ENCODE measurements around the gene HS6ST3.

Gene HS6ST3

DNA sequence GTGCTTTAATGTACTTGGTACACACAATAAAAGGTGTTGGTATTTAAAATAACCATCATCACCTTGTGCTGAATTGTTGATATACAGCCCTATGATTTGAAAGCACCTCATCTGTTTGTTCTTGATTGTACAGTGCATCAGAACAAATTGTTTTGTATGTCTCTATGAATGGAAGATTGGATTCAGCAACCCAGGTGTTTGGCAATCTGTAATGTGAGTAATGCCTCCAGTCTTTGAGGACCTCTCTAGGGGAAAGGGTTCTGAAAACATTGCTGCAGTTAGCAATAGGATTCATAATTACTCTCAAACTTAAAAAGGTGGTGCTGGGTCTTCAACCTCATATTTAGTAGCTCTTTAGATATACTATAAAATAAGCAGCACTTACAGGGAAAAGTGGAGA, 562.6 kb downstream of the HS6ST3 start:
- DNase-seq (ENCODE audit: low read depth in 2 of 2), result no peak

DNA sequence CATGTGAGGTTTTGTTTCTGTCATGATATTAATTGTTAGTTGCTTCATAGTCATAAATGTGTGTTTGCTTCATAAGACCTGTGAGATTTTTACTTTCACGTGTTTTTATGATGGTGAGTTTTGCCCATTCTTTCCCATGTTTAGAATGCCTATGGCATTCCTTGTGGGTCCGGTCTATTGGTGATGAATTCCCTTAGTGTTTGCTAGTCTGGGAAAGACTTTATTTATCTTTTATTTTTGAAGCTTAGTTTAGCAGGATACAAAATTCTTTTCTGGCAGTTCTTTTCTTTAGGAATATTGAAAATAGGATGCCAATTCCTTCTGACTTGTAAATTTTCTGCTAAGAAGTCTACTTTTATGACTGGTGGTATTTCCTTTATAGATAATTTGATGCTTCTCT, 571.7 kb downstream of the HS6ST3 start:
- no peak for DNase-seq (ENCODE audit: low read depth in 2 of 2)

- no peak for DNase-seq (ENCODE audit: low read depth in 2 of 2)
Observed at GRCh38 chr13:96662036-96662435, 572.1 kb downstream of the HS6ST3 start.

DNA sequence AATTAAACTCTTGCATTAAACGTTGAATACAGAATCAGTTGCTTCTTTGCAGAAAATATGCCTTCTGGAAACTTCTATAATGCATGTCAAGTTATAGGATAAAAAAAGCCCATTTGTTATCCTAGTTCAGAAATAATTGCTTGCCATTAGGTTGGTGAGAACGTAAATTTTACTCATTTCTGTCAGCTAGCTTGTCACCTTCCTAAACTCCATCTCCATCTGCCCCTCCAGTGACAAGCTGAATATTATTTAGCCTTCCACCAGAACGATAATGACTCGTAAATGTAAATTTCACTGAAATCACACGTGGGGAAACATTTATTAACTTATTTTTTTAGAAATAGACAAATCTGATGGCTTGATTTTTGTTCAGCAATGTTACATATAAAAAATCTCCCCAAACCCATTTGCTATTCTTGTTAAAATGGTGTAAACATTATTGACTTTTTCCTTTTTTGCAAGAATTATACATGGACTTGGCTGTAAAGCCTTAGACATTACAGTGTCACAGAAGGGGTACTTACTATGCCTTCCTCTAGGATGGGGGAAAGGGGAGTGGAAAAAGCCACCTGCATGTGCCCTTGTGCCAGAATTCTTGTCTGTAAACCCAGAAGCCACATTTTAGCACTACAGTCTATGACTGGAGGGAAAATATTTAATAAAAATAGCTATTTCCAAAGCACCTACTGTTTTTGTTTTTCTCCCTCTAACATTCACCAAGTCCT, 577.5 kb downstream of the HS6ST3 start:
- DNase-seq (ENCODE audit: low read depth in 2 of 2), result no peak

DNA sequence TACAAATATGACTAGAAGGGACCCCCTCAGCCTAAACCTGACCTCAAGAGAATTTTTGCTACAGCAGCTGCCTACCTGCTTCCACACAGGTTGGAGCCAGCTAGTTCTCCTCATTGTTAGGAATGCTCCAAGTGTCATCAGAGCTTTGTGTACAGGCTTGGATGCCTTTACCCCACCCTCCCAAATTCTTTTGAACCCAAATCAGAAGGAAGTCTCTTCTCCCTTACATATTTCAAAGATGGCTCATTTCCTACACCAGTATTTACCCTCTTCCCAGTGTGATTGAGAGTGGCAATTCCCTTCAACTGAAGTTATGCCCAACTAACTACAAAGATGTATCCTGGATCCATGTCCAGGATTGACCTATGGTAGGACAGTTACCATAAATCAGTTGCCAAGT, 581.2 kb downstream of the HS6ST3 start:
- DNase-seq (ENCODE audit: low read depth in 2 of 2), result no peak

- no peak for DNase-seq (ENCODE audit: low read depth in 2 of 2)
Observed at GRCh38 chr13:96672016-96672415, 582.1 kb downstream of the HS6ST3 start.

DNA sequence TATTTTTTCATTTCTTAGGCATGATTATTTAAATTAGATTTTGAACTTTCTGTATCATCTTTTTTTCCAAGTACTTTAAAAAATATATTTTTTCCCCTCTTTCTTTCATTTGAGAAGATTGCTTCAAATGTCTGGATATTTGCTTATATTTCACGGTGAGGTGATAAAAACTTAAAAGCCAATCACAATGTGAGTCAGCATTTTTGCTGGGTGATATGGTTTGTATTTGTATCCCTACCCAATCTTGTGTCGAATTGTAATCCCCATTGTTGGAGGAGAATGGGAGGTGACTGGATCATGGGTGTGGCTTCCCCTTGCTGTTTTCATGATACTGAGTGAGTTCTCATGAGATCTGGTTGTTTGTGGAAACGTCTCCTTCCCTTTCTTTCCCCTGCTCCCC, 583.9 kb downstream of the HS6ST3 start:
- no peak for DNase-seq (ENCODE audit: low read depth in 2 of 2)

DNA sequence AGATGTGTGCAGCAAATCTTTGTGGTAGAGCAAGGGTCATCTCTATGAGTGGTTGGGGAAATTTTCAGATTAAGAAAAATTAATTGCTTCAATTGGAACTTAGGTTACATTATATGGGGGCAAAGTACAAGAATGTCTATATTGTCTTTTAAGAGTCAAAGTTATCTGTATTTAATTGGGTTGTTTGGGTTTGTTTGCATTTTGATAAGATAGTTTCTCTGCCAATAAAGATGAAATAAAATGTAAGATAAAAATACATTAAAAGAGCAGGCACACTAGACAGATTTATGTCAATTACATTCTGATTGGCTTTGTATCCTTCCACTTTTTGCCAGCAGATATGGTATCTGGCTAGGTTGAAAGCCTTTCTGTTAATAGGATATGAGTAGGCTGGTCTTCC, 587.1 kb downstream of the HS6ST3 start:
- no peak for DNase-seq (ENCODE audit: low read depth in 2 of 2)

DNA sequence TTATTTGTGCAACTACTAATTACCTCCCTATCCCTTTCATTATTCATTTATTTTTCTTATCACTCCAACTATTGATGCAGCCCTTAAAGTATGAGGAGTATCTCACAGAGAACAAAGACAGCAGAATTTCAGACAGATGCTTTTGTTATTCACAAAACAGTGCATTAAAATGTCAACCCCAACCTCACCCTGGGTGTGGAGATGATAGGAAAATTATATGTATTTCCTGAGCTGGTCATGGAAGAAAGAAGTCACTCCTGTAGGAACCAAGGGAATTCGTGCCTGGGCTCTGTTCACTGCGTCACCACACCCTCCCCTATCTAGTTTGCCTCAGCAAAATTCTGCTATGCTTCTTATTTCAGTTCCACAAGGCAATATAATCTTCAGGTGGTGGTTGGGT, 588.9 kb downstream of the HS6ST3 start:
- no peak for DNase-seq (ENCODE audit: low read depth in 2 of 2)

- DNase-seq (ENCODE audit: low read depth in 2 of 2), result no peak
Observed at GRCh38 chr13:96680898-96681297, 591.0 kb downstream of the HS6ST3 start.

DNA sequence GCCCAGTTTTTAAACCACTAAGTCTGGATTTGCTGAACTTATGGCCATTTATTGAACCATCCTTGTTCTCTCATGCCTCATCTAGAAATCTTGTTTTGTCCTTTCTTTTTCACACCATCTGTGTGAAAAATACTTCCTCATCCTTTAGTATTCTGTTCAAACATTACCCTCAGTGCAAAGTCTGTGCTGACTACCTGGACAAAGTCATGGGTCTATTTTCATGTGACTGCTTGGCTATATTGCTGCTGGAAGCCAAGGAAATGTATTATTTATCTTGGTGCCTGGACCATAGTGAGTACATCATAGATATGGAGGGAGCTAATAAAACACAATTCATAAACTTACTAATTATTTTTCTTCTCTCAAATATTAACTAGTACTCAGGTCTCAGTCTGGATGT, 591.9 kb downstream of the HS6ST3 start:
- DNase-seq (ENCODE audit: low read depth in 2 of 2), result no peak

DNA sequence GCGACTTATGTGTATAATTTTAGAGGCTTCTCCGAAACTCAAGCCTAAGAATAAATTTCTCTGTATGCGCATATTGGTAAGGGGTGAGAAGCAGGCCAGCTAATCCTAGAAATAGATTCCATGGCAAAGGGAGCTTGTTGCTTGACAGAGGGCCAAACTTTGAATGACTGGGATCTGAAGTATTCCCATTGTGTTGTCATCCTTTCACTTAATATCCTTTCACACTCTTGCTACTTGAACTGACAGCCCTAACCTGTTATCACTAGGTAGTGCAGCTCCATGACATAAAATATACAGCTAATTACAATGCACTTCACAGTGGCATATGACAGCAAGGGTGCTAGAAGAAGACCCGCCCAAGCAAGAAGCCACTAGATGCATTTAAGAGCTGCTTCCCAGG, 594.6 kb downstream of the HS6ST3 start:
- no peak for DNase-seq (ENCODE audit: low read depth in 2 of 2)

GRCh38 chr13:96684907-96685306, 595.0 kb downstream of the HS6ST3 start:
- DNase-seq (ENCODE audit: low read depth in 2 of 2), result no peak

- no peak for DNase-seq (ENCODE audit: low read depth in 2 of 2)
Observed at GRCh38 chr13:96686286-96686685, 596.4 kb downstream of the HS6ST3 start.

- DNase-seq (ENCODE audit: low read depth in 2 of 2), result no peak
Observed at GRCh38 chr13:96687191-96687590, 597.3 kb downstream of the HS6ST3 start.

DNA sequence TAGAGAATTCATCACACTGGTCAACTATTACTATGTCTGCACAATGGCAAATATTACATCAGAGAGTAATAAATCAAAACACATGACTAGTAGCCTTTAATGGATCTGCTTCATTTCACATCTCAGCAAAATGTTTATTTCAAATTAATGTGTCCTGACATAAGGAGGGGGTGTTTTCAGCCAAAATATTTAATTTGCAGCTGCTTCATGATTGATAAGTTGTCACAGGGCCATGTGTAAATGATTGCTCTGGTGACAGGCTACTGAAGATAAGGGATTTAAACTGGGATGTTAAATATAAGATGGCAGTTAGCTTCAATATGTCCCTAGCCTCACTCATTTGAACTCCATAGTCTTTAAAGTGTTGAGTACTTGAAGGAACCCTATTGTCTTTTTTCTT, 601.1 kb downstream of the HS6ST3 start:
- DNase-seq (ENCODE audit: low read depth in 2 of 2), result no peak

GRCh38 chr13:96696389-96696900, 606.5 kb downstream of the HS6ST3 start:
- no peak for DNase-seq (ENCODE audit: low read depth in 2 of 2)

- DNase-seq (ENCODE audit: low read depth in 2 of 2), result no peak
Observed at GRCh38 chr13:96700657-96701056, 610.8 kb downstream of the HS6ST3 start.

GRCh38 chr13:96707146-96707545, 617.2 kb downstream of the HS6ST3 start:
- no peak for DNase-seq (ENCODE audit: low read depth in 2 of 2)

DNA sequence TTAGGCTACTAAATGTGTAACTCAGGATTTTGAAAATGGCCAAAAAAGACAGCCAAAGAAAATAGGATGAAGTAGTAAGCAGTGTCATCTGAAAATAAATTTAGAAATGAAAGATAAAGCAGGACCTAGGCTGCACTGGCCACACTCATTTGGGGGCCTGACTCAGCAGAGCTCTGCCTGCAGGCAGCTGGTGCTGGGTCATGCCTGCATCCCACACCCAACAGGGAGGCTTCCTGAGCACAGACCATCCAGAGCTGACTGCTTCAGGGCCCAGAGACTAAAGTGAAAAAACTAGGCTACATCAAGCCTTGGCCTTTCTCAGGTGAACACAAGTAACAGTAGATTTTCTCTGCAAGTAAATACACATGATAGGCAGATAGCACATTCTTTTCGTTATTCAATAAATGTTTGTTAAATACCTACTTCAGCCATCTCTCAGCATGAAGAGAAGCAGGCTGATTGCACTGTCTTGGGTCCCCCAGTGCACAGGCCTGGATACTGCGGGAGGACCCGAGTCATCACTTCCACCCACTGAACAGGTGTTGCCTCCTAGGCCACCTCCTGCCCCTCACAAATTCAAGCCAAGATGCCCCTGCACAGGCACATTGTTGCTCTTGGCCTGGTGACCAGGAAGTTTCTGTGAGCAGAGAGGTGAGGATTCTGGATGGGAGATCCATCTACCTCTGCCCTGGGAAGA, 620.4 kb downstream of the HS6ST3 start:
- DNase-seq (ENCODE audit: low read depth in 2 of 2), result no peak

DNA sequence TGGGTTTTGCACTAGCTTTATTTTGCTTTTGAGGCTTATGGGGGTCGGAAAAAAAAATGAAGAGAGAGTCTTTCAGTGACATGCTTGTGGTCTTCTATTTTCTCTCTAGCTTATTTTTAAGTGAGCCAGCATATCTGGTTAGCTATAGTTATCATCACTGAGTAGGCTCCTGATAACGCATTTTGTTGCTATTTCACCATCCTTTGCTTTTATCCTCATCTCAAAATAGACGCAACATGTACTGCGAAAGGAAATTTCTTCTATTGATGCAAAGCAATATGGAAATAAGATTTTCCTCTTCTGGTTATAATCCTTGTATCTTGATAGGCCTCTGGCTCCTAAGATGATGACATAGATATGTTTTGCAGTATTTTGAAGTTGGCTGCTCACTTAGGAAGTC, 630.5 kb downstream of the HS6ST3 start:
- no peak for DNase-seq (ENCODE audit: low read depth in 2 of 2)

- no peak for DNase-seq (ENCODE audit: low read depth in 2 of 2)
Observed at GRCh38 chr13:96726651-96727050, 636.7 kb downstream of the HS6ST3 start.

DNA sequence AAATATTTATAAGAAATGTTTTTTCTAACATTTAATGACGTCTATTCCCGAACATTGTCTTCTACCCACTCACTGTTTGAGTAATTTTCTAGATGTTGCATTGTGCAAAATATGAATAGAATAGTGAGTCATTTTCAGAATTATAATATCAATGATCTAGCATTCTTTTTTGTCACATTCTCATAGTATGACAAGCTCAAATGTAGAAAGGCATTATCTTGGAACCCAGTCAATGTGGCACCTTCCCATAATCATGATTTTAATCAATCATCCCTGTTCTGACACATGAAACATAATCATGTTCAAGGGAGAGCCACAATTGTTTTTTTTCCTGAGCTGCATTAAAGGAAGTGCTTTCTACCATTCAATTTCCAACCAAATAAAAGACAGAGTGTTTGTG, 638.6 kb downstream of the HS6ST3 start:
- no peak for DNase-seq (ENCODE audit: low read depth in 2 of 2)

All from stimulated activated CD8-positive, alpha-beta memory T cell treated with anti-CD3 and anti-CD28 coated beads, Interleukin-15, amount 100 ng/mL, for 4 hours (primary cell).